Measurements from ENCODE around the gene ABR.
"Not testable (repeated sequence)": the region's sequence is repeated elsewhere in the genome, so short reads cannot be mapped to it uniquely, and the experiment has no call there.

ABR gene

DNA sequence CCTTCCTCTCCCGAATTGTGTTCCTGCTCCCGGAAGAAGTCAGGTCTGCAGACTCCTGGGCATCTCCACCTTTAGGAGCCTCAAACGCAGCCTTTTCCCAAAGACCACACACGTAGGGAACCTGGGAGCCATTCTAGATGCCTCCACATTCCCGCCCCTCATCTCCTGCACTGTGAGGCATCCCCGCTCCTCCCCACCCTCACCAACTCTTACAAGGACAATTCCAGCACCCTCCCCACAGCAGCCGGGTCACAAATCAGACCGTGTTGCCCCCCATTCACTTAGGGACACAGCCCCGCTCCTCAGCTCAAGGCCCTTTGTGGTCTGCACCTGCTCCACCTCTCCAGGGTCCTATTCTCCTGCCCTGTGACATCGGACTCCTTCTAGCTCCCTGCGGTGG is 49.6 kb downstream of the ABR start:
- Histone ChIP-seq H3K27me3 (ENCODE audit: low read depth, low read length) (no peaks in the 10 kb centered on the region), H3K79me2 (ENCODE audit: low read length) (peaks cover 8% of the 10 kb centered on the region; the same call in 1 of the 2 replicates), H3K9ac (ENCODE audit: low read length) (no peak overlapping the region), H3K4me3 (ENCODE audit: low read length) (no peak overlapping the region), H3K4me2 (ENCODE audit: low read length) (no peak overlapping the region), H3K36me3 (replicated peaks; ENCODE audit: low read depth, low read length) (no peaks in the 10 kb centered on the region), H4K20me1 (ENCODE audit: insufficient read depth, low read length) (peaks cover 24% of the 10 kb centered on the region), H3K27ac (ENCODE audit: low read length) (no peak overlapping the region), H3K4me1 (ENCODE audit: low read length) (no peaks in the 10 kb centered on the region), H3K9me3 (ENCODE audit: insufficient read depth, low read length) (no peaks in the 10 kb centered on the region), H2AFZ (ENCODE audit: low read depth, low read length) (no peak overlapping the region)
- TF ChIP-seq, protein P1, sequence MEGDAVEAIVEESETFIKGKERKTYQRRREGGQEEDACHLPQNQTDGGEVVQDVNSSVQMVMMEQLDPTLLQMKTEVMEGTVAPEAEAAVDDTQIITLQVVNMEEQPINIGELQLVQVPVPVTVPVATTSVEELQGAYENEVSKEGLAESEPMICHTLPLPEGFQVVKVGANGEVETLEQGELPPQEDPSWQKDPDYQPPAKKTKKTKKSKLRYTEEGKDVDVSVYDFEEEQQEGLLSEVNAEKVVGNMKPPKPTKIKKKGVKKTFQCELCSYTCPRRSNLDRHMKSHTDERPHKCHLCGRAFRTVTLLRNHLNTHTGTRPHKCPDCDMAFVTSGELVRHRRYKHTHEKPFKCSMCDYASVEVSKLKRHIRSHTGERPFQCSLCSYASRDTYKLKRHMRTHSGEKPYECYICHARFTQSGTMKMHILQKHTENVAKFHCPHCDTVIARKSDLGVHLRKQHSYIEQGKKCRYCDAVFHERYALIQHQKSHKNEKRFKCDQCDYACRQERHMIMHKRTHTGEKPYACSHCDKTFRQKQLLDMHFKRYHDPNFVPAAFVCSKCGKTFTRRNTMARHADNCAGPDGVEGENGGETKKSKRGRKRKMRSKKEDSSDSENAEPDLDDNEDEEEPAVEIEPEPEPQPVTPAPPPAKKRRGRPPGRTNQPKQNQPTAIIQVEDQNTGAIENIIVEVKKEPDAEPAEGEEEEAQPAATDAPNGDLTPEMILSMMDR (IDR thresholded peaks at IDR 0.05; ENCODE audit: low read depth, low read length) = no peak

DNA sequence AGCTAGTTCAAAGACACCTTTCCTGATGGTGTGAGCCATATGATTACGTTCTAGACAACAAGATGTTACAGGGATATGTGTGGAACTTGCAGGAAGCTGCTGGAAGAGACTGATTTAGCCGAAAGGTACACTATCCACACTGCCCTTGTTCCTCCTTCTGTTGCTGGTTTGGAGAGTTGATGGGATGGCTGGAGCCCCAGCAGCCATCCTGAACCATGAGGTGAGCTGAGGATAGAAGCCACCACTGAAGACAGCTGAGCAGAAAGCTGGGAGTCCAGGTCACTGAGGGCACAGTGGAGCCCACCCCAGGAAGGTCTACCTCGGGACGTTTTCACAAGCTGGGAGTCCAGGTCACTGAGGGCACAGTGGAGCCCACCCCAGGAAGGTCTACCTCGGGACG is 51.3 kb downstream of the ABR start:
- H3K79me2 ChIP-seq (ENCODE audit: low read length); H2AFZ ChIP-seq (ENCODE audit: low read depth, low read length); H3K9me3 ChIP-seq (ENCODE audit: insufficient read depth, low read length); H3K36me3 ChIP-seq (replicated peaks; ENCODE audit: low read depth, low read length); H3K27ac ChIP-seq (ENCODE audit: low read length); H3K4me3 ChIP-seq (ENCODE audit: low read length); H3K27me3 ChIP-seq (ENCODE audit: low read depth, low read length); H3K4me2 ChIP-seq (ENCODE audit: low read length); H3K4me1 ChIP-seq (ENCODE audit: low read length); H3K9ac ChIP-seq (ENCODE audit: low read length): not testable (repeated sequence)
- H4K20me1 ChIP-seq (ENCODE audit: insufficient read depth, low read length) = peaks cover 20% of the 10 kb centered on the region; the same call in 1 of the 2 replicates

DNA sequence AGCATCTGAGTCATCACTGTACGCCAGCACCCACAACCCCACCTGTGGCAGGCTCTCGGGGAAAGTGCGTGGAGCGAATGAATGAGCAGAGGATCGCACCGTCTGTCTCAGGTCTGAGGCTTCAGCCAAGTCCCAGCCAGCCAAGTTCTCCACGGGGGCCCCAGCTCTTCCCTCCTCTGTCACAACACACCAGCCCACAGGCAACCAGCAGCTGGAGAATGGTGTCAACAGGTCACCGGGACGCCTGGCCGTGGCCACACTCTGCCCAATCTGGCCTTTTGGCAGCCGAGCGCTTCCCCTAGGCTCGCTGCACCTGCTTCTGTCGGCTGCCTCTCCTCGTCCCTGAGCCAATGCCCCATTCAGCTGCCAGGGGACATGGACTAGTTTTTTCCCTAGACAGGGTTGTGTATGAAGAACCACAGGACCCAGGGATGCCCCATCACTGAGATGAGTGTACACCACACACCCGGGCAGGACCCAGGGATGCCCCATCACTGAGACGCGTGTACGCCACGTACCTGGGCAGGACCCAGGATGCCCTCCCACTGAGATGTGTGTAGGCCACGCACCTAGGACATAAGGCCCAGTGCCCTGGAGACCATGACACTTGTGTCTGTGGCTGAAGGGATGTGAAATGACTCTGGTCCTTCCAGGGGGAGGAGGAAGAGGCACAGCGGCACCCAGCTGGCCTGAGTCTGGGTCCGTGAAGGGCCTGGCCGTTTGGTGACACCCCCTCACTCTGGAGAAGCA is 52.8 kb downstream of the ABR start:
- Histone ChIP-seq H3K4me3 (ENCODE audit: low read length) (no peak overlapping the region), H3K9ac (ENCODE audit: low read length) (no peak overlapping the region), H3K27ac (ENCODE audit: low read length) (no peak overlapping the region), H3K27me3 (ENCODE audit: low read depth, low read length) (no peaks in the 10 kb centered on the region), H3K4me1 (ENCODE audit: low read length) (peaks cover 7% of the 10 kb centered on the region), H3K9me3 (ENCODE audit: insufficient read depth, low read length) (no peaks in the 10 kb centered on the region), H3K36me3 (replicated peaks; ENCODE audit: low read depth, low read length) (no peaks in the 10 kb centered on the region), H3K4me2 (ENCODE audit: low read length) (no peak overlapping the region), H4K20me1 (ENCODE audit: insufficient read depth, low read length) (peaks cover 33% of the 10 kb centered on the region), H2AFZ (ENCODE audit: low read depth, low read length) (no peak overlapping the region), H3K79me2 (ENCODE audit: low read length) (peaks cover 11% of the 10 kb centered on the region)
- TF ChIP-seq, protein P1 (IDR thresholded peaks at IDR 0.05; ENCODE audit: low read depth, low read length) = no peak
- TF ChIP-seq EZH2phosphoT487 (IDR thresholded peaks at IDR 0.05; ENCODE audit: low read depth) = no peak

DNA sequence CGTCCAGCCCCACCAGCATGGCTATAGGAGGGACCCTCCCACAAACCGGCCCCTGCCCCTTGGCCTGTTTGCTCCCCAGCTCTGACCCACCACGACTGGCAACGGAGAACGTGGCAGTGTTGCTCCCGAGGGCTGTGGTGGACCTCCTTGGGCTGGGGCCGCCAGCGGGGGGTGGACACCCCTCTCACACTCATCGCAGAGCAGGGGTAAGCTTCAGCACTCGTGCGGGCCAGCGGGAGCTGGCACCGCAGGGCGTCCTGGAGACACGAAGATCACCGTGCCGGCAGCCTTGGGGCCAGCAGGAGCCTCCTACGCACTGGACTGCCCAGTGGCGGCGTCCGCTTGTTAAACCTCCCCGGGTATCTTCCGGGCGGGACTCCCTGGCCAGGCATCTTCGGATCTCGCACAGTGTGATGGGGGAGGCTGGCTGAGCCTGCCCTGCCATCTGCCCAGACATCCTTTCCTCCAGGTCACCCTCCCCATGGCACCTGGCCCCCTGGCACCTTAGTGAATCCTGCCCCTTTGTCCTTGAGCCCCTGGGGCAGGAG is 53.5 kb downstream of the ABR start:
- Histone ChIP-seq H3K79me2 (ENCODE audit: low read length) (peaks cover 11% of the 10 kb centered on the region), H2AFZ (ENCODE audit: low read depth, low read length) (no peak overlapping the region), H4K20me1 (ENCODE audit: insufficient read depth, low read length) (peaks cover 33% of the 10 kb centered on the region), H3K36me3 (replicated peaks; ENCODE audit: low read depth, low read length) (no peaks in the 10 kb centered on the region), H3K4me2 (ENCODE audit: low read length) (no peak overlapping the region), H3K27ac (ENCODE audit: low read length) (no peak overlapping the region), H3K9me3 (ENCODE audit: insufficient read depth, low read length) (no peaks in the 10 kb centered on the region), H3K4me3 (ENCODE audit: low read length) (no peak overlapping the region), H3K4me1 (ENCODE audit: low read length) (peaks cover 7% of the 10 kb centered on the region), H3K27me3 (ENCODE audit: low read depth, low read length) (no peaks in the 10 kb centered on the region), H3K9ac (ENCODE audit: low read length) (no peak overlapping the region)
- TF ChIP-seq EZH2phosphoT487 (IDR thresholded peaks at IDR 0.05; ENCODE audit: low read depth) = no peak
- TF ChIP-seq, protein P1 (IDR thresholded peaks at IDR 0.05; ENCODE audit: low read depth, low read length) = no peak

All from OCI-LY3 (cell line).